D721Med (cell line): ENCODE measurements around the gene RER1.

Experiments used
- DNase-seq: peaks from one replicate; pipeline ENCODE4 v3.0.0; 2011; ENCODE audit warnings: low spot score; ENCODE audit not compliant: insufficient read length
- FAIRE-seq: peaks from 2 replicates; lab custom pipeline; 2011; peaks lifted over from hg19 to GRCh38; lab: Jason Lieb, UNC
- CTCF ChIP-seq: IDR thresholded peaks from 2 replicates; pipeline ENCODE4 v1.5.1; 2012; ENCODE audit warnings: mild to moderate bottlenecking, control low read depth; ENCODE audit not compliant: insufficient read depth; ENCODE audit errors: missing control alignments

Gene RER1

GRCh38 chr1:2388004-2388913 lies 3.4 kb upstream of the RER1 start:
- DNase-seq (no peak), FAIRE-seq (no peak)
- TF ChIP-seq CTCF, result no peak

GRCh38 chr1:2389644-2390043 lies 2.0 kb upstream of the RER1 start:
- no peak for TF ChIP-seq CTCF
- no peak for DNase-seq
- no peak for FAIRE-seq

- DNase-seq, result no peak
- no peak for FAIRE-seq
- no peak for TF ChIP-seq CTCF
Observed at GRCh38 chr1:2391931-2392509, 379 bp downstream of the RER1 start.

GRCh38 chr1:2392686-2393085 lies 1.0 kb downstream of the RER1 start:
- DNase-seq (no peak), FAIRE-seq (no peak)
- no peak for TF ChIP-seq CTCF

- DNase-seq (no peak), FAIRE-seq (no peak)
- TF ChIP-seq CTCF, result no peak
Observed at GRCh38 chr1:2393471-2393877, 1.8 kb downstream of the RER1 start.

- DNase-seq (no peak), FAIRE-seq (no peak)
- TF ChIP-seq CTCF, result no peak
Observed at GRCh38 chr1:2394220-2394619, 2.6 kb downstream of the RER1 start.

- TF ChIP-seq CTCF, result no peak
- no peak for DNase-seq
- FAIRE-seq, result no peak
Observed at GRCh38 chr1:2394761-2395160, 3.1 kb downstream of the RER1 start.
